ENCODE measurements around the gene CACNA1A. TPM values are rescaled to one million over a fixed set of nuclear protein-coding genes. Genes with fewer than 3 reads are reported as not detected.
A peak's percentile ranks its signal among the peaks of the same experiment; 100 is the strongest.
"Not testable (repeated sequence)": the region's sequence is repeated elsewhere in the genome, so short reads cannot be mapped to it uniquely, and the experiment has no call there.

The CACNA1A gene
- total RNA-seq, 6 experiments from 2014 or later: 1.3 to 13.2 (median 10.0) TPM

DNA sequence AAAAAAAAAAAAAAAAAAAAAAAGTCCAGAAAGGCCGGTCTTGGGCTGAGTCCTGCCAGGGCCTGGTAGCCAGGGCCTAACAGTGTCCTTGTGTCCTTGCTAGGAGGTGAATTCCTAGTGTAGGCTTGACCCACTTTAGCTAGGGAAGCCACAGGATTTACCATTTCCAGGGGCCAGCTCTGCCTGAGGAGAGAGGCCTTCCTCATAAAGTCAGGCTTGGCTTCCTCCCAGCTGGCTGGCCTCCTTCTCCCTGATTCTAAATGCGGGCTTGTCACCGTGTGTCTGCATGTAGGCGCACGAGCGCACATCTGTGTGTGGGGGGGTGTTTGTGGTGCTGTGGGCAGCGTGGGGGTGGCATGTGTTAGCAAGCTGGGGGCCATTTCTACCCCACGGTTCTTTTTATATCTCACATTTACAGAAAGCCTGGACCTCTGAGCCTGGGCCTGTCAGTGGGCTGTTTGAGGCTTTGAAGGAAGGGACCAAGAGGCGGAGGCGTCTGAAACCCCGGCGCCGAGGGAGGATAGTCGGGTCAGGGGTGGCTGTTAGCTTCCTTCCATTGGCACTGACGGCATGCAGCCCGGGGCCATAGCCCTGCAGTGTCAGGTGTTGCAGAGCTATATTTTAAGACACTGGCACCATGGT, 324.4 kb downstream of the CACNA1A start:
- TF ChIP-seq, protein P1, sequence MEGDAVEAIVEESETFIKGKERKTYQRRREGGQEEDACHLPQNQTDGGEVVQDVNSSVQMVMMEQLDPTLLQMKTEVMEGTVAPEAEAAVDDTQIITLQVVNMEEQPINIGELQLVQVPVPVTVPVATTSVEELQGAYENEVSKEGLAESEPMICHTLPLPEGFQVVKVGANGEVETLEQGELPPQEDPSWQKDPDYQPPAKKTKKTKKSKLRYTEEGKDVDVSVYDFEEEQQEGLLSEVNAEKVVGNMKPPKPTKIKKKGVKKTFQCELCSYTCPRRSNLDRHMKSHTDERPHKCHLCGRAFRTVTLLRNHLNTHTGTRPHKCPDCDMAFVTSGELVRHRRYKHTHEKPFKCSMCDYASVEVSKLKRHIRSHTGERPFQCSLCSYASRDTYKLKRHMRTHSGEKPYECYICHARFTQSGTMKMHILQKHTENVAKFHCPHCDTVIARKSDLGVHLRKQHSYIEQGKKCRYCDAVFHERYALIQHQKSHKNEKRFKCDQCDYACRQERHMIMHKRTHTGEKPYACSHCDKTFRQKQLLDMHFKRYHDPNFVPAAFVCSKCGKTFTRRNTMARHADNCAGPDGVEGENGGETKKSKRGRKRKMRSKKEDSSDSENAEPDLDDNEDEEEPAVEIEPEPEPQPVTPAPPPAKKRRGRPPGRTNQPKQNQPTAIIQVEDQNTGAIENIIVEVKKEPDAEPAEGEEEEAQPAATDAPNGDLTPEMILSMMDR (IDR thresholded peaks at IDR 0.05): no peak
- Mint-ChIP-seq H3K36me3 (ENCODE audit: low read depth) (peaks cover 7% of the 10 kb centered on the region; the same call in 1 of the 2 replicates), H3K27ac (peak overlapping the region; percentile 55), H3K27me3 (ENCODE audit: insufficient read depth) (no peaks in the 10 kb centered on the region), H3K9me3 (no peaks in the 10 kb centered on the region), H3K4me3 (no peak overlapping the region), H3K4me1 (ENCODE audit: low read depth) (peaks cover 13% of the 10 kb centered on the region)
- DNase-seq: peak; percentile 50

DNA sequence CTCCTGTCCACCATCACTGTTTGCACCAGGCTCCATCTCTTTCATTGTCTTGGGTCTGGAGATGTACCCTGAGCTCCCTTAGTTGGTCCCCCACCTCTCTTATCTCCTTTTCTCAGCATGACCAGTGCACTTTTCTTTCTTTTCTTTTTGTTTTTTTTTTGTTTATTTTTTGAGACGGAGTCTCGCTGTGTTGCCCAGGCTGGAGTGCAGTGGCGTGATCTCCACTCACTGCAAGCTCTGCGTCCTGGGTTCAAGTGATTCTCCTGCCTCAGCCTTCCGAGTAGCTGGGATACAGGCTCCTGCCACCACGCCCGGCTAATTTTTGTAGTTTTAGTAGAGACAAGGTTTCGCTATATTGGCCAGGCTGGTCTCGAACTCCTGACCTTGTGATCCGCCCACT, 328.0 kb downstream of the CACNA1A start:
- not testable (repeated sequence) for H3K4me3 Mint-ChIP-seq, H3K9me3 Mint-ChIP-seq

DNA sequence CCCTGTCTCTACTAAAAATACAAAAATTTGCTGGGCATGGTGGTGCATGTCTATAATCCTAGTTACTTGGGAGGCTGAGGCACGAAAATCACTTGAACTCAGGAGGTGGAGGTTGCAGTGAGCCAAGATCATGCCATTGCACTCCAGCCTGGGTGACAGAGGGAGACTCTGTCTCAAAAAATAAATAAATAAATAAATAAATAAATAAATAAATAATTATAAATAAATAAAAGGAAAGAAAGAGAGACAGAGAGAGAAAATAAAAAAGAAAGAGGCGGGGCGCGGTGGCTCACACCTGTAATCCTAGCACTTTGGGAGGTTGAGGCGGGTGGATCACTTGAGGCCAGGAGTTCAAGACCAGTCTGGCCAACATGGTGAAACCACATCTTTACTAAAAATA, 328.7 kb downstream of the CACNA1A start:
- not testable (repeated sequence) for H3K9me3 Mint-ChIP-seq; DNase-seq; H3K4me3 Mint-ChIP-seq; H3K36me3 Mint-ChIP-seq (ENCODE audit: low read depth); H3K27me3 Mint-ChIP-seq (ENCODE audit: insufficient read depth); H3K27ac Mint-ChIP-seq
- H3K4me1 Mint-ChIP-seq (ENCODE audit: low read depth): peaks cover 22% of the 10 kb centered on the region

More for the DNA sequence above, 328.0 kb downstream of the CACNA1A start:
- H3K4me1 Mint-ChIP-seq (ENCODE audit: low read depth): peaks cover 14% of the 10 kb centered on the region
- not testable (repeated sequence) for H3K27me3 Mint-ChIP-seq (ENCODE audit: insufficient read depth); H3K36me3 Mint-ChIP-seq (ENCODE audit: low read depth); DNase-seq; H3K27ac Mint-ChIP-seq

DNA sequence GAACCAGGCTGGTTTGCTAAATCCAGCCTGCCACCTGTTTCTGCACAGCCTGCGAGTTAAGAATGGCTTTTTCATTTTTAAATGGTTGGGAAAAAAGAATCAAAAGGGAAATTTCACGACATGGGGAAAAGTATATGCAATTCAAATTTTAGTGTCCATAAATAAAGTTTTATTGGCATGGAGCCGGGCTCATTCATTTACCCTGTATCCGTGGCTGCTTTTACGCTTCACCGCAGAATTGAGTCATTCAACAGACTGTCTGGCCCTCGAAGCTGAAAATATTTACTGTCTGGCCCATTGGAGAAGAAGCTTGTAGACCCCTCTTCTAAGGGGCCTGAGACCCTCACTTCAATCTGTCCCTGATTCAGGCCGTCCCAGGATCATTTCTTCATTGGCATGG, 329.9 kb downstream of the CACNA1A start:
- Mint-ChIP-seq H3K27ac (no peak overlapping the region), H3K4me3 (no peak overlapping the region), H3K4me1 (ENCODE audit: low read depth) (peaks cover 23% of the 10 kb centered on the region), H3K9me3 (no peaks in the 10 kb centered on the region), H3K36me3 (ENCODE audit: low read depth) (no peaks in the 10 kb centered on the region), H3K27me3 (ENCODE audit: insufficient read depth) (peaks cover 1% of the 10 kb centered on the region; the same call in 1 of the 2 replicates)
- no peak for DNase-seq
- TF ChIP-seq, protein P1 (IDR thresholded peaks at IDR 0.05): no peak

DNA sequence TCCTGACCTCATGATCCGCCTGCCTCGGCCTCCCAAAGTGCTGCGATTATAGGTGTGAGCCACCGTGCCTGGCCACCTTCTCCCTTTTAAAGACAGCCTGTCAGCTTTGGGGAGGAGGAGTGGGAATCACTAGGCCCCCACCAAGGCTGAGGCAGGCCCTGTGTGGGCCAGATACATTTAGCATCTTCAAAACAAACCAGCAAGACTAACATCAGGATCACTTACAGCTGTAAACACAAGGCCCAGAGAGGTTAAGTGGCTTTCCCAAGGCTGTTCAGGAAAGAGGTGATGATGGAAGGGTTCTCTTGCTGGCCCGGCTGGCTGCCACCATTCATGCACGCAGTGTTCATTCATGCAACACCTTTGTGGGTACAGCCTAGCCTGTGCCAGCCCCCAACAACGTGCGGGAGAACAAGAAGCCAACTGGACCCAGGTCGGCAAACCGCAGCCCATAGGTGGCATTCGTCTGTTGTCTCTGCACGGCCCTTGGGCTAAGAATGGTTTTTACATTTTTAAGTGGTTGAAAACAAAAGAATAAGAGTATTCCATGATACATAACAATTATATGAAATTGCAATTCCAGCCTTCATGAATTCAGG, 333.0 kb downstream of the CACNA1A start:
- H3K36me3 Mint-ChIP-seq (ENCODE audit: low read depth): no peaks in the 10 kb centered on the region
- H3K4me3 Mint-ChIP-seq: no peak overlapping the region
- H3K27me3 Mint-ChIP-seq (ENCODE audit: insufficient read depth): peaks cover 3% of the 10 kb centered on the region; the same call in 1 of the 2 replicates
- TF ChIP-seq, protein P1 (IDR thresholded peaks at IDR 0.05): no peak
- H3K4me1 Mint-ChIP-seq (ENCODE audit: low read depth): peaks cover 42% of the 10 kb centered on the region
- H3K9me3 Mint-ChIP-seq: no peaks in the 10 kb centered on the region
- no peak for DNase-seq
- H3K27ac Mint-ChIP-seq: peak overlapping the region; percentile 89

DNA sequence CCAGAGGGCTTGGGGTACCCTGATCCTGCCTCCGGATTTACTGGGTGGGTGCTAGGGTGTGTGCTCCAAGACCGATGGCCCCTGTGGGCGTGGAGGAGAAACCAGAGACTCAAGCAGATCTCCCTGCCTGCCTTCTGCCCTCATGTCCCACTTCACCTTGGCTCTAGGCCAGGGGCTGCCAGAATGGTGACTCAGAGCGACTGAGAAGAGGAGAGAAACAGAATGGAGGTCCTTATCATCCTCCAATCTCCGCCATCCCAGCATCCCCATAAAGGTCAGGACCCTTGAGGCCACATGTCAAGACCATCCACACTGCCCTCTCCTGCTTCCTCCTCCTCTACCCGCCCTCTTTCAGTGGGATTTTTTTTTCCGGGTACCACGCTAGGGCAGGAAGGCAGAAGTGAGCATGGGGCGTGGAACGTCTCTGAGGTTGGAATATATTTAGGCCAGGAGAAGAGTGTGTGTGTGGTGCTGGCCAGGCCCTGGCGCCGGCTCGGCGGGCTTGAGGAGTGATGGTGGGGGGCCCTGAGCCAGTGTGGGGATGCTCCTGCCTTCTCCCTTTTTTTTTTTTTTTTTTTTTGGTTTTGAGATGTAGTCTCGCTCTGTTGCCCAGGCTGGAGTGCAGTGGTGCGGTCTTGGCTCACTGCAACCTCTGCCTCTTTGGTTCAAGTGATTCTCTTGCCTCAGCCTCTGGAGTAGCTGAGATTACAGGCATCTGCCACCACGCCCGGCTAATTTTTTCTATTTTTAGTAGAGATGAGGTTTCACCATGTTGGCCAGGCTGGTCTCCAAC, 333.7 kb downstream of the CACNA1A start:
- Mint-ChIP-seq H3K4me3 (peak overlapping the region; percentile 60), H3K36me3 (ENCODE audit: low read depth) (no peaks in the 10 kb centered on the region), H3K4me1 (ENCODE audit: low read depth) (peaks cover 49% of the 10 kb centered on the region), H3K9me3 (no peaks in the 10 kb centered on the region), H3K27me3 (ENCODE audit: insufficient read depth) (peaks cover 3% of the 10 kb centered on the region; the same call in 1 of the 2 replicates), H3K27ac (peak overlapping the region; percentile 89)
- TF ChIP-seq, protein P1 (IDR thresholded peaks at IDR 0.05): no peak
- DNase-seq: peak; percentile 85
